GM12872 (cell line): ENCODE results near the gene LRRIQ1.

Experiments
- TF ChIP-seq, protein P1 (sequence below): IDR thresholded peaks from 3 replicates; pipeline ENCODE4 v1.5.1; 2011; ENCODE audit warnings: low read depth, mild to moderate bottlenecking, low read length, moderate library complexity; ENCODE audit not compliant: insufficient read depth

LRRIQ1 gene

GRCh38 chr12:85277191-85277590, 241.0 kb downstream of the LRRIQ1 start:
- TF ChIP-seq, protein P1, sequence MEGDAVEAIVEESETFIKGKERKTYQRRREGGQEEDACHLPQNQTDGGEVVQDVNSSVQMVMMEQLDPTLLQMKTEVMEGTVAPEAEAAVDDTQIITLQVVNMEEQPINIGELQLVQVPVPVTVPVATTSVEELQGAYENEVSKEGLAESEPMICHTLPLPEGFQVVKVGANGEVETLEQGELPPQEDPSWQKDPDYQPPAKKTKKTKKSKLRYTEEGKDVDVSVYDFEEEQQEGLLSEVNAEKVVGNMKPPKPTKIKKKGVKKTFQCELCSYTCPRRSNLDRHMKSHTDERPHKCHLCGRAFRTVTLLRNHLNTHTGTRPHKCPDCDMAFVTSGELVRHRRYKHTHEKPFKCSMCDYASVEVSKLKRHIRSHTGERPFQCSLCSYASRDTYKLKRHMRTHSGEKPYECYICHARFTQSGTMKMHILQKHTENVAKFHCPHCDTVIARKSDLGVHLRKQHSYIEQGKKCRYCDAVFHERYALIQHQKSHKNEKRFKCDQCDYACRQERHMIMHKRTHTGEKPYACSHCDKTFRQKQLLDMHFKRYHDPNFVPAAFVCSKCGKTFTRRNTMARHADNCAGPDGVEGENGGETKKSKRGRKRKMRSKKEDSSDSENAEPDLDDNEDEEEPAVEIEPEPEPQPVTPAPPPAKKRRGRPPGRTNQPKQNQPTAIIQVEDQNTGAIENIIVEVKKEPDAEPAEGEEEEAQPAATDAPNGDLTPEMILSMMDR = no peak

DNA sequence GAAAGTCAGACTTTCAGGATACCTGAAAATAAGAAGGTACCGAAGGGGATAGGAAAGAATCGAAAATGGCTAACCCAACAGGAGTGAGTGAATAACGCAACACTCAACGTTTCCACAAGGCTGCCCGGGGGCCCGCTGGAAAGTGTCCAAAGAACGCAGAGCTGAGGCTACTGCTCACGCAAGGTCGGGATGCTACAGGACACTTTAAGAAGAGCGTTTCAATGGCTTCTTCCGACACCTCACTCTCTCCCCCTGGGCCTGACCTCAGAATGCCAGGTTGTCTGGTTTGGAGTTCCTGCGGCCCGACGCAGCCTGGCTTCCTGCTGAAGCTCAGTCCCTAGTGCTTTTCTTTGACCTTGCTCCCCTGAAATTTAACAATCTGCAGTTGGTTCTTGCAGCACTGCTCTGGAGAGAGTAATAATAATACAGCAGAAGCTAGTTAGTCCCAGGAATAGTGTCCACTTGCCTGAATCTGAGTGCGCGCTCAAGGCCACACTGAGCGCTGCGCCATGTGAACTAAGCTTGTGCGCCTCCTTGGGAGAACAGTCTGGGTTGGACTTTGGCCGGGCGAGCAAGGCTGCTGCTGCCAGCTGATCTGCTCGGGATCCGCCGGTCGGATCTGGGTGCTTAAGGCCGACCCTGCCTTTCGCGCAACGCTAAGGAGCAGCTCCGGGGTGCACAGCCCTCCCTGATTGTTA, 241.9 kb downstream of the LRRIQ1 start:
- TF ChIP-seq, protein P1 = no peak

DNA sequence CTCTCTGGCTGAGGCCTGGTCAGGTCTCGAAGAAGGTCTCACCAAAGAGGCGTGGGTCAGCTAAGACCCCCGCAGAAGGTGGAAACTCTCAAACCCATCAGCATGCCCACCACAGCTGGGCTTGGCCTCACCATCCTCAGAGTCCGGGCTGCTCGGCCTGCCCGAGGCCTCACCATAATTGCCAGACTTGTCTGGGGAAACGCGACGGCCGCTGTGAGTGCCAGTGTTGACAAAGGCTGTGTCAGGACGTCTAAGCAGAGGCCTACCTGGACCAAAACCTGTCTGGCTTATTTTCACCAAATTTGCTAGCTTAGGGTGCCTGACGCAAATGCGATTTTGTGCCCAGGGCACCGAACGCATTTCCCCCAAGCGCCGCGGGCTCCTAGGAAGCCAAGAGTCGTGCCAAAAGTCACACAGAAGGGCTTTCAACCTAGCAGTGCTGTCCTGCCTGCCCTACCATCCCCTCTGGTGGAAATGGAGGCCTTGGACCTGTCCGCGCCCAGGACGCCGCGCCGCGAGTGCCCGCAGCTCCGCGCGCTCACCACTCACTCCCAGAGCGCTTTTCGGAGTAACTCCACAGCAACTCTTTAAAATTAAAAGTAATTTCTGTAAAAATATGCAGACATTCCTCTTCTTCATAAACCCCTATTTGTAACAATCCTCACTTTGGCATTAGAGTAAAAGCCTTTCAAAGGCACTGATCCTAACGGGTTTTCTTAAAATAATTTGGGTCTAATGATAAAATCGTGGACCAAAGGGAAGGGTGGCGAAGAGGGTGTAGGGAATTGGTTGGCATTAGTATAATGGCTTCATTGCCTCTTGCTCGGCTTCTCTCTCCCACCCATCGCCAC, 242.7 kb downstream of the LRRIQ1 start:
- TF ChIP-seq, protein P1 = no peak

- TF ChIP-seq, protein P1 = no peak
Measured at GRCh38 chr12:85279449-85280164, 243.5 kb downstream of the LRRIQ1 start.

DNA sequence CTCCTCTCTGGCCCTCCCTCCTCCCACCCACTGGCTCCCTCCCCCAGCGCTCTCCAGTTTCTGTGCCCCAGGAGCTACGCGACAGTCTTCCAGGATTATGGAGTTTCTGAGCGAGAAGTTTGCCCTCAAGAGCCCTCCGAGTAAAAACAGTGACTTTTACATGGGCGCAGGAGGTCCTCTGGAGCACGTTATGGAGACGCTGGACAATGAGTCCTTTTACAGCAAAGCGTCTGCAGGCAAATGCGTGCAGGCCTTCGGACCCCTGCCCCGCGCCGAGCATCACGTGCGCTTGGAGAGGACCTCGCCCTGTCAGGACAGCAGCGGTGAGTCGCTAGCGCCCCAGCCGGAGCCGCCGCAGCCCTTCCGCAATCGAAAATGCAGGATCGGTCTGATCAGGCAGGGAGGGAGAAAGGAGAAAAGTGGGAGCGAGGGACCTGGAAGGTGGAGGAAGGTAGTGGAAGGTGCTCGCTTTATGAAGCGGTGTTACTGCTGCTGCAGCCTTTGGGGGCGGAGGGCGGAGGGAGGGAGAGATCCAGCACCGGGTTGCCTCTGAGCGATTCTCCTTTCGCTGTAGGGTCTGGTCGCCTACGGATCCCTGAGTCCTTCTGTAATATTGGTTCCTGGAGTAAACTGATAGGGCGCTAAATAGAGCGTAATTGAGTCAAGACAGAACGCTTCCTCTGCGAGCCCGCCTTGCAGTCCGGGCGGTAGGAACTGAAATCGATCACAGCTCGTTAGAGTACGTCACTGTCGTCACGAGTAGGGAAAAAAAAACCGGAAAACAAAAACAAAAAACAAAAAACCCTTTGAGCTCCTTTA, 244.2 kb downstream of the LRRIQ1 start, which contains the start of gene ALX1:
ALX1 (plus strand) TSS at position 56 of the 819 bp plus-strand sequence; CDS start at position 98, 42 bp downstream.
- TF ChIP-seq, protein P1 = no peak

GRCh38 chr12:85280984-85281630, 245.0 kb downstream of the LRRIQ1 start:
- TF ChIP-seq, protein P1 = no peak
